HepG2 (cell line): ENCODE data around the gene GRB7.

Experiments used
- CHD2 ChIP-seq: IDR thresholded peaks from 2 replicates; pipeline ENCODE4 v1.6.1; 2011; ENCODE audit warnings: low read depth, low read length, improper control_type of control experiment
- POLR2A ChIP-seq, 2 experiments: IDR thresholded peaks; 2 replicates each; pipeline ENCODE4 v1.6.1; 2011; ENCODE audit warnings: low read depth in 2 of 2, low read length in 2 of 2, mild to moderate bottlenecking in 1 of 2, moderate library complexity in 1 of 2; ENCODE audit not compliant: insufficient read depth in 1 of 2

GRCh38 chr17:39735882-39736281, 1.9 kb upstream of the GRB7 start:
- peak in 1 of 2 experiments; percentile 13; a peak in 1 of 4 replicates for TF ChIP-seq POLR2A (IDR thresholded peaks at IDR 0.05; ENCODE audit: insufficient read depth in 1 of 2, low read depth in 2 of 2, low read length in 2 of 2)
- TF ChIP-seq CHD2 = no peak
